GM18858 (cell line): ENCODE data around the gene RELN.

ENCODE experiments used
- ATAC-seq: cut with Tn5 transposase; IDR thresholded peaks from one replicate; pipeline ENCODE4 v1.9.1; 2021; ENCODE audit not compliant: unreplicated experiment

Gene RELN

GRCh38 chr7:103593691-103594090 lies 395.8 kb downstream of the RELN start:
- ATAC-seq: no peak

DNA sequence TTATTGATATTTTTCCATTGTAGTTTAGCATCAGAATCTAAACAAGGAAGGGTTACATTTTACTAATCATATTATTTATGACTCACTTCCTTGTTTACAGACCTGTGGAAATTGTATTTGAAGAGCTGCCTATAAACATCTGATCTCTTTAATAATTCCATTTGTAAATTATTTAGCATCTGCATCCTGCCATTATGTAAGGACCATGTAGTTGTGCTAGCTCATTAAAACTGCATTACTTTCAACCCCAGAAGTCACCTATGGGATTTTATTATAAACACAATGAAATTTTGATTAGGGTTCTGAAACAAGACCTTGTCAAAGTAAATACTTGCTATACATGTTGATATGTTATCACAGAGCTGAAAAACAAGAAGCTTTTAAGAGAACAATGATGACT lies 396.6 kb downstream of the RELN start:
- ATAC-seq: no peak

DNA sequence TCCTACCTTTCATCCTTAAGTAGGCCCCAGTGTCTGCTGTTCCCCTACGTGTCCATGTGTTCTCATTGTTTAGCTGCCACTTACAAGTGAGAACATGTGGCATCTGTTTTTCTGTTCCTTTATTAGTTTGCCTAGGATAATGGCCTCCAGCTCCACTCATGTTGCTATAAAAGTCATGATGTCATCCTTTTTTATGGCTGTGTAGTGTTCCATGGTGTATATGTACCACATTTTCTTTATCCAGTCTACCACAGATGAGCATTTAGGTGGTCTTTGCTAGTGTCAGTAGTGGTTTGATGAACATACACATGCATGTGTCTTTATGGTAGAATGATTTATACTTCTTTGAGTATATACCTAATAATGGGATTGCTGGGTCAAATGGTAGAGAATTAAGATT lies 397.3 kb downstream of the RELN start:
- ATAC-seq: no peak

DNA sequence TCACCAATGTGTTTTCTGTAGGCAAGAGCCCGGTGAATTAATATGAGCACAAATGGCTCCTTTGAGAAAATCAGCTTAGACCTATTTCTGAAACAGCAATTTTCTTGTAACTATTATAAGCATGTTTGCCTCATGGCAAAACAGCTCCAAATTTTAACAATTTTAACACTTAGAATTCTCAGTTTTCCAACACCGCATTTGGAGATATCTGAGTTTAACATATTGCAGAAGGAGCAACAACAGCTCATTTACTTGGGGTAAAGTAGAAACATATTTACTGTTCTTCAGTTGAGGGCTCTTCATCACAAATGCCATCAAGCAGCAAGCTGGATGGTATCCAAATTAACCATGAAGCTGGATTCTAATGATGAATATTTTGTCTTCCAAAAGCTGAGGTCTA lies 409.4 kb downstream of the RELN start:
- ATAC-seq: no peak

DNA sequence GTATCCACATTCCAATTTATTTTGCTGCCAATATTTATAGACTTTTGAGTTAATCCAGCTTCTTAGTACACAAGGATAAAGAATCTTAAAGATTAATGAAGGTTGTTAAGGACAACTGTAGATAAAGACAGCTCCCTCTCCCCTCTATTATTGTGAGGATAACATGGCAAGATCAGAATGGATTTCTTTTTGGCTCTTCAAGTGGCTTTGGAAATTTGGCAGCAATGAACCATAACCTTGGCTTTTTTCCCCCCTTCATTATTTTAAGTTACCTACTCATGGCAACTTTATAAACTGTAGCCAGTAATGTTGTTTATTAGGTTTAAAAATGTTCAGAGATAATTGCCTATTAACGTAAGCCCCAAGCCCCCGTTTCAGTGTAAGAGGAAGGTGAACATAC lies 412.4 kb downstream of the RELN start:
- ATAC-seq: no peak

- ATAC-seq: no peak
Measured at GRCh38 chr7:103576641-103577040, 412.8 kb downstream of the RELN start.

DNA sequence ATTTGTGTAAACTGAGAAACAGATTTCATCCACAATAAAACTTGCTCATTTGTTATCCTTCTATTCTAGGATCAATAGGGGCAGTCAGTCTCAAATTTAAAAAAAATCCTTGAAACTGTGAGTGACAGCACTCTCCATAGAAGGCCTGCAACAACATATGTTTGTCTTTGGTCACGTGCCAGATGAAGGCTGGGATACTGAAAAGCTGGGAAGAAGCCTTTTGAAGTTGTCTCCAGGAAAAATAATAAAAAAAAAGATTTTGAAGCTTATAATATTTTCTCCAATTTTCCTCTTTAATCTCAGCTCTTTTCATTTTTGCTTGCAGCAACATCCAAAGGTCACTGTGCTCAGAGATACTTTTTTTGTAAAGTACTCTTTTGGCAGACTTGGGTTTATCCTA lies 414.9 kb downstream of the RELN start:
- no peak for ATAC-seq

- ATAC-seq: no peak
Measured at GRCh38 chr7:103573479-103574058, 415.9 kb downstream of the RELN start.

- no peak for ATAC-seq
Measured at GRCh38 chr7:103571586-103571985, 417.9 kb downstream of the RELN start.

- no peak for ATAC-seq
Measured at GRCh38 chr7:103569621-103570305, 419.7 kb downstream of the RELN start.

DNA sequence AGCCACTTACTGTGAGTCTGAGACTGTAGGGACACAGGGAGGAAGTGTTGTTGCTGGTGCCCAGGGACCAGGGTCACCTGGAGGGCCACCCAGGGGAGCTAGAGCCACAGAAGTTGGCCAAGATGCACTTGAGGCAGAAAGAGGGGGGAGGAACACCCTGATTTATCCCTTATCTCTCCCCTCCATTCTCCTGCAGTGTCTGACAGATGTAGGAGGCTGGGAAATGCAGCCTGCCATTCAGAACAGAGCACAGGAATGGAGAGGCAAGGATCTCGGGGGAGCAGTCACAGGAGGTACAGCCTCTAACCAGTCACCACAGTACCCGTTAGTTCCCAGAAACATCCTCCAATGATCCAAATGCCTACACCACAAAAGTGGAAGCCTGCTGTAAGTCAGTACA lies 425.0 kb downstream of the RELN start:
- no peak for ATAC-seq

DNA sequence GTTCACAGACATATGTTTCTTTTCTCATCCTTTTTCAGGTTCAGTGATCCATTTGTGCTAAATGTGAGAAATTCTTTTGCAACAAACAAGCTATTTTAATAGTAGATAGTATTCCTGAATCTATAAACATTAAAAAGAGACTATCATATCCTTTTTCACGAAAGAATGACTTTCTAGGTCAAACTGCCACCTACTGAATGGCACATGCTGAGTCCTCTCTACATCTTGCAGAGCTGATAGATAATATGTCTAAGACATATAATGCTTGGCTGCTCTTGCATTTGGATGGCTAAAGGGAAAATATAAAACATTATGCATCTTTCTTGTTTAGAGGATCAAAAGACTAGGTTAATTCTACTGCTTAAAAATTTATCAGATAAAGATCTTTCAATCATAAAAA lies 429.3 kb downstream of the RELN start:
- ATAC-seq: no peak

- ATAC-seq: no peak
Measured at GRCh38 chr7:103551016-103551415, 438.4 kb downstream of the RELN start.

- no peak for ATAC-seq
Measured at GRCh38 chr7:103549786-103550185, 439.7 kb downstream of the RELN start.

GRCh38 chr7:103547451-103548284 lies 441.8 kb downstream of the RELN start:
- no peak for ATAC-seq

DNA sequence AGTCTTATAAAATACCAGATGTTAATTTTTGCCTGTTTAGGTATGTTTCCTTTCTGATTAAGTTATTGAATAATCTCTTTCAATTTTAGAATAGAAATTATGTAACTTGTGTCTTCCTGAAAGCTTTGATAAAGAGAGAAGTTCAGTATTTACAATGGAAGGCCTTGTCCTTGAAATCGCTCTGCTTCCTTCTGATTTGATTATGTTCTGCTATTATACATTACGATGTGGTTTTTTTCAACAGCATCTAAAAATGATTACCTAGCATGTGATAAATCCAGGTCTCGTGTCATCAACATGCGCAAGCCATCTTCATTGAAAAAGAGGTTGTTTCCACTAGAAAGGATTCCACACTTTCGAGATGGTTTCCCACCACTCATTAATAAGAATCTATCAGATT lies 447.0 kb downstream of the RELN start:
- no peak for ATAC-seq

DNA sequence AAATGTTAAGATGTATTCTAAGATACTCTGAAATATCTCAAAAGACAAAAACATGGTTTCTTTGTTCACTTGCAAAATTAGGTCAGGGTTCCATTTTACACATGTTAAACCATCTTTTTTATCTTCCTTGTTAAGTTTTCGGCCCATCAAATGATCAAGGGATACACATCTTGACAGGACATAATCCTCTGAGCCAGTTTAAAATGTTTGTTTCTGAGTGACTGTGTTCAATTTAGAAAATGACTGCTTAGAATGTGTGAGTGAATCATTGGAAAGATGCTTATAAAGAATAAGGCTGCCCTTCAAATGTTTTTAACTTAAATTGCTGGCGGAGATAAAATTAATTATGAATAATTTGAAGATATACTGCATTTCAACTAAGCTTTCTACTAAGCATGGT lies 447.5 kb downstream of the RELN start:
- ATAC-seq: no peak

DNA sequence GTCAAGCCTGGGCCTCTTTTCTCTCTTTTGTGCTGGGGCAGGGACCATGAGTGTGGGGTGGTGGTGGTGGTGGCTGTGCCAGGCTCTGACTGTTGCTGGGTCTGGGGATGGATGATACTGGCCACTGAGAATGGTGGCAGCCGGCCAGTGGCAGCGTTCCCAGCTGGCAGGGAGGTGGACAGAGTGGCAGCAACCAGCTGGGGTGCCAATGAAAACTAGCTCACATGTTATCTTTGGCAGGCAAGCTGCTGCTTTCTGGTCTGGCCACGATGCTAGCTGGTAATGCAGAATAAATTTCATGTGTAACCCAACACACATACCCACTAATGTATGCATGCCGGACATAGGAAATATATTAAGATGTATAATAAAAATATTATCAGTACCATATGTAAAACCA lies 448.4 kb downstream of the RELN start:
- ATAC-seq: no peak

GRCh38 chr7:103540338-103540737 lies 449.1 kb downstream of the RELN start:
- no peak for ATAC-seq

GRCh38 chr7:103539875-103540274 lies 449.6 kb downstream of the RELN start:
- ATAC-seq: no peak

DNA sequence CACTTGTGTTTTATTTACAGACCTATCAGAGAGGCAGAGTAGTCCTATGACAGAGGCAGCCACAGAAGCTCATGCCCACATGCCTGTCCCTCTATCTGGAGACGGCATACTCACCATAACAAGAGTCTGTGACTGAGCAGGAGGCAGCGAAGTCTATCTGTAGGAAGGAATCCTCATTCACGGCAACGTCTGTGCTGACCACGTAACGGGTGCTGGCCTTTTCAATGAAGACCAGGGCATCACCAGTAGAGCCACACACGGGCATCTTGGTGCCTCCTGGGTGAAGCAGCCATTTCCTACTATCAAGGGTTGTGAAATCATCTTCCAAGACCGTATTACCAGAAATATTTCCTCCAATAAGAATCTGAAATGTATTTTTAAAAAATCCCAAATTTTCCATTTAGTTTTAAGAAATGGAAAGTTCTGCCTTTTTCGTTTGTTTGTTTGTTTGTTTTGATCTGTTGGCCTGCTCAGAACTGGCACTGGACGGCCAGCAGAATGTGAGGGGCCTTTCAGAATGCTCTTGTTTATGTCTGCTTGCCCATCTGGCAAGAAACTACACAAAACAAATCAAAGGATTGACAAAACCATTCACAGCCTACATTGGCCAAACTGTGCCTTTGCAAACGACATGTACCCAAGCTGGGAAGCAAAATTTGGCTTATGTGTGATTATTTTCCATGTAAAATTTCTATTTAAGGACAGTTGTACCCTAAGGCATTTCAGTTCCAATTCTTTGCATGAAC lies 450.3 kb downstream of the RELN start:
- ATAC-seq: no peak

DNA sequence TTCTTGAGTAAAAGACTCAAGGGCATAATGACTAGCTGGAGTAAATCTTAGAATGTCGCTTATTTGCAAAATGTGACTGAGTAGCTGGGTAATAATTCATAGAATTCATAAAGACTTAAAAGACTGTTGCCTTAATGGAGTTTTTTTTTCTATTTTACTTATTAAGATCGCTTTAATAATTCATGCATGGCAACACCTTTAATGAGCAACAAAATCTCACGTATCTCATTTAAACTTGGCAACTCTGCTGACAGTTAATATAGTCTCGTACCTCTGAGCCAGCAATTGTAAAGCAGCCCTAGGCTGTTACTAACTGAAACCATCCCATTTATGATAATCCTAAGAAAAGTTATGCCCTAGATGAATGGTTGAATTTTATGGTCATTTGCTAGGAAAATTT lies 455.7 kb downstream of the RELN start:
- ATAC-seq: no peak
